ENCODE results near the gene SH2D3C.

SH2D3C gene

GRCh38 chr9:127780126-127780885, 1.8 kb upstream of the SH2D3C start:
- no peaks in the 10 kb centered on the region for H3K4me1 ChIP-seq (ENCODE audit: control insufficient read depth, insufficient read depth, low read length)
- ChIA-PET POLR2A (interaction anchor here (0.7 to 2.4 kb wide), 5 partner anchors 9 to 271 kb away, joined by 3 to 9 read pairs (median 3); partner anchors contain the start of gene TOR2A), CTCF (interaction anchor here (0.7 to 3.1 kb wide), 3 partner anchors 17 to 90 kb away, joined by 3 to 11 read pairs (median 3); partner anchors contain the start of gene TOR2A)

DNA sequence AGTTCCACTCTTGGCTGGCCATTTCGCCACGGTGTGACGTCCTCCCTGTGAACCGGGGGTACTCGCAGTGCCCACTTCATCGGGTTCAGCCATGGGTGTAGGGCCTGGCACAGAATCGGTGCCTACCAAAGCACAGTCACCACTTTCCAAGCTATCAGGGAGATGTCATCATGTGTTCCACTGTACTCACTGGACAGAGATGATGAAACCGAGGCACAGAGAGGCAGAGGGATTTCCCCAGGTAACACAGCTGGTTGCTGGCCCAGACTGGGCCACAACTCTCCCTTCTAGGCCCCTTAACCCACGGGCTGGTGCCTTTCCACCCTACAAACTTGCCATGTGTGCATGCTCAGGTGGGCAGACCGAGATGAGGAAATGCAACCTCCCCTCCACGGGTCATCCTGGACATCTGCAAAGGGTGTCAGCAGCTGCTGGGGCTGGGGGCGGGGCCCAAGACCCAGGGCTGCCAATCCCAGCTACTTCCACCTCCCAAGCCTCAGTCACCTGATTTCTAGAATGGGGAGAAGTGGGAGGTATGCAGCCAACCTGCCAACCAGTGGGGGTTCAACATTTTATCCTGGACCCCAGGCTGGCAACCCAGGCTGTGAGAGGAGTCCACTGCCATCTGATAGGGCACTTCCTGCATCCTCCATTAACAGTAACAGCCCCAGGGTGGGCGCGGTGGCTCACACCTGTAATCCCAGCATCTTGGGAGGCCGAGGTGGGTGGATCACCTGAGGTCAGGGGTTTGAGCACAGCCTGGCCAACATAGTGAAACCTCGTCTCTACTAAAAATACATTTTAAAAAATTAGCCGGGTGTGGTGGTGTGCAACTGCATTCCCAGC, 893 bp upstream of the SH2D3C start:
- Histone ChIP-seq H3K4me1 (ENCODE audit: control insufficient read depth, insufficient read depth, low read length) (no peaks in the 10 kb centered on the region), H3K4me3 (ENCODE audit: low read depth, low read length) (no peak overlapping the region), H3K27ac (ENCODE audit: extremely low read depth, low read depth, low read length) (no peak overlapping the region), H3K9me3 (ENCODE audit: control insufficient read depth, insufficient read depth, low read depth, low read length) (no peaks in the 10 kb centered on the region), H3K36me3 (ENCODE audit: control insufficient read depth in 2 of 2, insufficient read depth in 1 of 2, low read length in 2 of 2) (no peaks in the 10 kb centered on the region)
- POLR2A ChIA-PET, result interaction anchor here (2.4 kb wide), 1 partner anchor 8 kb away, joined by 9 read pairs; no protein-coding TSS in a partner anchor
- TF ChIP-seq ZNF423 (tag by site-specific recombination; IDR thresholded peaks at IDR 0.05) (no peak), ZNF184 (tag by site-specific recombination; IDR thresholded peaks at IDR 0.05) (no peak), ZNF10 (tag by site-specific recombination; IDR thresholded peaks at IDR 0.05) (no peak), GFI1B (tag by site-specific recombination; IDR thresholded peaks at IDR 0.05) (no peak), SP7 (tag by site-specific recombination; IDR thresholded peaks at IDR 0.05) (no peak), PATZ1 (tag by site-specific recombination; IDR thresholded peaks at IDR 0.05) (no peak), SP3 (tag by site-specific recombination; IDR thresholded peaks at IDR 0.05) (no peak), SETDB1 (IDR thresholded peaks at IDR 0.05; ENCODE audit: insufficient read length, low read length) (no peak), PRDM1 (tag by site-specific recombination; IDR thresholded peaks at IDR 0.05) (no peak), ZNF837 (tag by site-specific recombination; IDR thresholded peaks at IDR 0.05) (no peak), KLF9 (tag by site-specific recombination; IDR thresholded peaks at IDR 0.05; ENCODE audit: low read depth) (no peak), ZNF19 (tag by site-specific recombination; IDR thresholded peaks at IDR 0.05; ENCODE audit: low read depth) (no peak), ZNF501 (tag by site-specific recombination; IDR thresholded peaks at IDR 0.05) (no peak), ZNF529 (tag by site-specific recombination; IDR thresholded peaks at IDR 0.05; ENCODE audit: insufficient replicate concordance) (no peak), ZNF707 (tag by site-specific recombination; IDR thresholded peaks at IDR 0.05) (no peak), ZNF404 (tag by site-specific recombination; IDR thresholded peaks at IDR 0.05) (no peak), ZNF830 (tag by site-specific recombination; IDR thresholded peaks at IDR 0.05; ENCODE audit: low read depth) (no peak)
- TF ChIP-seq, protein P1, sequence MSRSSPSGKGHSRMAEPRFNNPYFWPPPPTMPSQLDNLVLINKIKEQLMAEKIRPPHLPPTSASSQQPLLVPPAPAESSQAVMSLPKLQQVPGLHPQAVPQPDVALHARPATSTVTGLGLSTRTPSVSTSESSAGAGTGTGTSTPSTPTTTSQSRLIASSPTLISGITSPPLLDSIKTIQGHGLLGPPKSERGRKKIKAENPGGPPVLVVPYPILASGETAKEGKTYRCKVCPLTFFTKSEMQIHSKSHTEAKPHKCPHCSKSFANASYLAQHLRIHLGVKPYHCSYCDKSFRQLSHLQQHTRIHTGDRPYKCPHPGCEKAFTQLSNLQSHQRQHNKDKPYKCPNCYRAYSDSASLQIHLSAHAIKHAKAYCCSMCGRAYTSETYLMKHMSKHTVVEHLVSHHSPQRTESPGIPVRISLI (tag by site-specific recombination; IDR thresholded peaks at IDR 0.05), result no peak
- TF ChIP-seq, protein P2, sequence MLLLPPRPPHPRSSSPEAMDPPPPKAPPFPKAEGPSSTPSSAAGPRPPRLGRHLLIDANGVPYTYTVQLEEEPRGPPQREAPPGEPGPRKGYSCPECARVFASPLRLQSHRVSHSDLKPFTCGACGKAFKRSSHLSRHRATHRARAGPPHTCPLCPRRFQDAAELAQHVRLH (tag by site-specific recombination; IDR thresholded peaks at IDR 0.05), result no peak
- CTCF ChIA-PET, result interaction anchor here (0.6 to 0.9 kb wide), 3 partner anchors 39 to 142 kb away, joined by 3 read pairs; no protein-coding TSS in a partner anchor

More at GRCh38 chr9:127780126-127780885, 1.8 kb upstream of the SH2D3C start:
- TF ChIP-seq ZIC2 (tag by site-specific recombination; IDR thresholded peaks at IDR 0.05) (peak; percentile 82), ZNF768 (tag by site-specific recombination; IDR thresholded peaks at IDR 0.05) (peak; percentile 72), ELK4 (IDR thresholded peaks at IDR 0.05; ENCODE audit: borderline replicate concordance, low read depth, low read length) (no peak)
- TF ChIP-seq, protein P3, sequence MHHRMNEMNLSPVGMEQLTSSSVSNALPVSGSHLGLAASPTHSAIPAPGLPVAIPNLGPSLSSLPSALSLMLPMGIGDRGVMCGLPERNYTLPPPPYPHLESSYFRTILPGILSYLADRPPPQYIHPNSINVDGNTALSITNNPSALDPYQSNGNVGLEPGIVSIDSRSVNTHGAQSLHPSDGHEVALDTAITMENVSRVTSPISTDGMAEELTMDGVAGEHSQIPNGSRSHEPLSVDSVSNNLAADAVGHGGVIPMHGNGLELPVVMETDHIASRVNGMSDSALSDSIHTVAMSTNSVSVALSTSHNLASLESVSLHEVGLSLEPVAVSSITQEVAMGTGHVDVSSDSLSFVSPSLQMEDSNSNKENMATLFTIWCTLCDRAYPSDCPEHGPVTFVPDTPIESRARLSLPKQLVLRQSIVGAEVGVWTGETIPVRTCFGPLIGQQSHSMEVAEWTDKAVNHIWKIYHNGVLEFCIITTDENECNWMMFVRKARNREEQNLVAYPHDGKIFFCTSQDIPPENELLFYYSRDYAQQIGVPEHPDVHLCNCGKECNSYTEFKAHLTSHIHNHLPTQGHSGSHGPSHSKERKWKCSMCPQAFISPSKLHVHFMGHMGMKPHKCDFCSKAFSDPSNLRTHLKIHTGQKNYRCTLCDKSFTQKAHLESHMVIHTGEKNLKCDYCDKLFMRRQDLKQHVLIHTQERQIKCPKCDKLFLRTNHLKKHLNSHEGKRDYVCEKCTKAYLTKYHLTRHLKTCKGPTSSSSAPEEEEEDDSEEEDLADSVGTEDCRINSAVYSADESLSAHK (tag by site-specific recombination; IDR thresholded peaks at IDR 0.05), result 0 out of 2 replicates have a peak, but pooled peaks have one; percentile 21
- Histone ChIP-seq H3K4me3 (ENCODE audit: low read depth, low read length) (no peak overlapping the region), H3K27ac (ENCODE audit: extremely low read depth, low read depth, low read length) (no peak overlapping the region), H3K36me3 (ENCODE audit: control insufficient read depth in 2 of 2, insufficient read depth in 1 of 2, low read length in 2 of 2) (no peaks in the 10 kb centered on the region), H3K9me3 (ENCODE audit: control insufficient read depth, insufficient read depth, low read depth, low read length) (no peaks in the 10 kb centered on the region)

Data from HEK293 (cell line).